ENCODE data around the gene CTXN3.

GRCh38 chr5:127634007-127634406, 14.9 kb upstream of the CTXN3 start:
- no peak for TF ChIP-seq CTCF (IDR thresholded peaks at IDR 0.05)
- no peak for TF ChIP-seq POLR2A (IDR thresholded peaks at IDR 0.05)
